ENCODE results near the gene DNAJC2.
"Not testable (repeated sequence)": the region's sequence is repeated elsewhere in the genome, so short reads cannot be mapped to it uniquely, and the experiment has no call there.

Gene DNAJC2

GRCh38 chr7:103338864-103339263, 5.7 kb downstream of the DNAJC2 start:
- DNase-seq, result no peak

- DNase-seq, result no peak
These were observed 7.8 kb downstream of the DNAJC2 start for GRCh38 chr7:103336761-103337160.

DNA sequence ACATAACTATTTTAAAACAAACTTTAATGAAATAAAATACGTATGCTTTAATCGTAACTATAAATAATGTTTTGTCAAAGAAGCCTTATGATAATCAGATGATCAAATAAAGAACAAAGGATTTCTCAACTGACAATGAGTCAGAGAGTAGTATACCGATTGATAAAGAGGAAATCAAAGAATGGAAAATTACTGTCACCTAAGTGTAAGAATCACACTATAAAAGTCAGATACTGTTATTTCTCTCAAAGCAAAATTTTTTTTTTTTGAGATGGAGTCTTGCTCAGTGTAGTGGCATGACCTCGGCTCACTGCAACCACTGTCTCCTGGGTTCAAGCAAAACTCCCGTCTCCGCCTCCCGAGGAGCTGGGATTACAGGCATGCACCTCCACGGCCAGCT, 18.8 kb downstream of the DNAJC2 start:
- DNase-seq, result no peak

- DNase-seq, result no peak
These were observed 27.6 kb downstream of the DNAJC2 start for GRCh38 chr7:103317009-103317408.

GRCh38 chr7:103316380-103316941, 28.1 kb downstream of the DNAJC2 start:
- no peak for DNase-seq

GRCh38 chr7:103314852-103315251, 29.7 kb downstream of the DNAJC2 start:
- no peak for DNase-seq

DNA sequence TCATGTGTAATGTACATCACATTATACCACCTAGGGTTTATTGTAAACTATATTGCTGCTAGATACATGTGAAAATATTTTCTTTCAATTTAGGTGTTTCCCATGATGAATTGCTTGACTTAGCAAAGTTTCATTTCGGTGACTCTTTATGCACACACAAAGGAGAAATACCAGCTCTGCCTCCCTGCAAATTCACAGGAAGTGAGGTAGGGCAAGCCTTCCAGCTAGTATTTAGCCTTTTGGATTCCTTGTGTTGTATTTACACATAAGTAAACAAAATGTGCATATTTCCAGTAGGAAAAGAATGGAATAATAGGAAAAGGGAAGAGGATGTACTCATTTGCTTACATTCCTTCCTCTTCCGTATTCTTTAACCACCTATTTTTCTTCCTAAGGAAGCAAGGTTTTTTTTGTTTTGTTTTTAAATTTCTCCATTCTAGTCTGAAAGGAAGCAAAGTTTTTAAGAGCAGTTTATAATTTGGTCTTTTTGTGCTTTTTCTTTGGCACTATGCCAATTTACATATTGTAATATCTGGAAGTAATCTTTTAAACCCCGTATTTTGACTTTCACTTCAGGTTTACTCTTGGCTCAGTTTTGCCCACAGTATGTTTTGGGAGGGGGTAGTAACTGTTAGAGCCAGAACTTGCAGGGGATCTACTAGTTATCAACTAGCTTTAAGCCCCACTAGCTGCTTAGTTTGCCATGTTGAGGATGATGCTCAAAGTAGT, 36.9 kb downstream of the DNAJC2 start:
- DNase-seq, result no peak

GRCh38 chr7:103301441-103301840, 43.1 kb downstream of the DNAJC2 start:
- DNase-seq, result no peak

DNA sequence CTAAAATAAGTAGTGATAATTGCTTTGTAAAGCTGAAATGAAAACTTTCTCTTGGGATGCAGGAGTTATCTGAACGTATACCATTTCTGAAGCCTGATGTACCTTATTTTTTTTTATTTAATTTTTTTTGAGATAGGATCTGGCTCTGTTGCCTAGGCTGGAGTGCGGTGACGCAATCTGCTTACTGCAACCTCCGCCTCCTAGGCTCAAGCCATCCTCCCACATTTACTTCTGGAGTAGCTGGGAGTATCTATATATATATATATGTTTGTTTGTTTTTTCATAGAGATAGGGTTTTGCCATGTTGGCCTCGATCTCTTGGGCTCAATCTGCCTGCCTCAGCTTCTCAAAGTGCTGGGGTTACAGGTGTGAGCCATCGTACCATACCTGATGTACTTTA, 44.9 kb downstream of the DNAJC2 start:
- DNase-seq, result no peak

GRCh38 chr7:103297837-103298179, 46.8 kb downstream of the DNAJC2 start:
- DNase-seq, result no peak

- peak; percentile 32 to 92 (median 86) for DNase-seq
These were observed 47.4 kb downstream of the DNAJC2 start, which contains the start of gene PMPCB for GRCh38 chr7:103296901-103297836. Gene PMPCB, plus strand, starts transcription at chr7:103297435. Its CDS starts 25 bp downstream, at chr7:103297460.

DNA sequence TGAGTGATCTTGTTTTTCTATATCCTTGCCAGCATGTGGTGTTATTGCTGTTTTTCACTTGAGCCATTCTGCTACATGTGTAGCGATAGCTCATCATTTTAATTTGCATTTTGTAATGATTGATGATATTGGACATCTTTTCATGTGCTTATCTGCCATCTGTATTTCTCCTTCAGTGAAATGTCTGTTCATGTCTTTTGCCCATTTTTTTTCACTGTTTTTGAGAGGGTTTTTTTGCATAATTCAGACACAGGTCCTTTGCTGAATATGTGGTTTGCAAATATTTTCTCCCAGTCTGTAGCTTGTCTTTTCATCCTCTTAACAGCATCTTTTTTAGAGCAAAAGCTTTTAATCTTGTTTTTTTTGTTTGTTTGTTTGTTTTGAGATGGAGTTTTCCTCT, 51.0 kb downstream of the DNAJC2 start:
- DNase-seq, result no peak

GRCh38 chr7:103292122-103292521, 52.4 kb downstream of the DNAJC2 start:
- DNase-seq, result no peak

DNA sequence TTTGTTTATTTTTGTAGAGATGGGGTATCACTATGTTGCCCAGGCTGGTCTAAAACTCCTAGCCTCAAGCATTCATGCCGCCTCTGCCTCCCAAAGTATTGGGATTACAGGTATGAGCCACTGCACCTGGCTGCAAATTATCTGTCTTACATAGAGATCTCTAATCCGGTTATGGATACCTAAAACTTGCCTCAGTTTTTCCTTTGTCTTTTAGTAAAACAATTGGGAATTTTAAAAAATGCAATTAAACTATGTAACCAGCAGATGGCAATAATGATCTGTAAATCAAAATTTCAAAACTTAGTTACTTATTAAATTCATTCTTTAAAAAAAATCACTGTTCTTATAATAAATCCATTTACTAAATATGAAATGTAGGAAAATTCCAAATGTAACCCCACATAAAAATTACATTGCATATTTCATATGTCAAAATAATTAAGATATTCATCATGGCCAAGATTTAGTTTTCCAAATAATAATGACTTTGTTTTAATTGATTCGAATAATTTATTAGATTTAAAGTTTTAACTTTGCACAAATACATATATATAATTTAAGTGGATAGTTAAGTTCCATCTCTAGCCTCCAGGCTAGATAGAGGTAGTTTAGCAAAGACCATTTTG, 61.7 kb downstream of the DNAJC2 start:
- DNase-seq, result not testable (repeated sequence)

- DNase-seq, result peak in 6 of 14 donors; percentile 2 to 70 (median 25)
These were observed 63.8 kb downstream of the DNAJC2 start for GRCh38 chr7:103280803-103281155.

GRCh38 chr7:103279963-103280802, 64.4 kb downstream of the DNAJC2 start:
- DNase-seq, result peak in 13 of 14 donors; percentile 11 to 90 (median 46)

DNA sequence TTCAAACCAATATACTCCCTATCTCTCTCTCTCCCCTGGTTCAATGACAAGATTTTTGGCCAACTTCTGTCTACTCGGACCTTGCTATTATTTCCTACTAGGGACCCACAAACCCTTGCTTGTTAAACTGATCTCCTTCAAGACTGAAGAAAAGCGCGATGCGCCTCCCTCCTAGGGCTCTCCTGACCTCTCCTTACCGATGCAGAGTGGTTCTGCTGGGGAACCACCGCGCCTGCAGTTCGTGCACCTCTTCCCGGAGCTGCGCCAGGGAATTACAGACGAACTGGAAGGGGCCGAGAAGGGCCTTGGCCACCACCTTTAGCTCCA, 65.0 kb downstream of the DNAJC2 start:
- peak in 2 of 14 donors; percentile 41 to 72 for DNase-seq

GRCh38 chr7:103278195-103278594, 66.4 kb downstream of the DNAJC2 start:
- DNase-seq, result not testable (repeated sequence)

DNA sequence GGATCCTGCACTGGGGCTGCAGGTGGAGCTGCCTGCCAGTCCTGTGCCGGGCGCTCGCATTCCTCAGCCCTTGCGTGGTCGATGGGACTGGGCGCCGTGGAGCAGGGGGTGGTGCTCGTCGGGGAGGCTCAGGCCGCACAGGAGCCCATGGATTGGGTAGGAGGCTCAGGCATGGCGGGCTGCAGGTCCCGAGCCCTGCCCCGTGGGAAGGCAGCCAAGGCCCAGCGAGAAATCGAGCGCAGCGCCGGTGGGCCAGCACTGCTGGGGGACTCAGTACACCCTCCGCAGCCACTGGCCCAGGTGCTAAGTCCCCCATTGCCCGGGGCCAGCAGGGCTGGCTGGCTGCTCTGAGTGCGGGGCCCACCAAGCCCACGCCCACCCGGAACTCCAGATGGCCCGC, 69.7 kb downstream of the DNAJC2 start:
- not testable (repeated sequence) for DNase-seq

DNA sequence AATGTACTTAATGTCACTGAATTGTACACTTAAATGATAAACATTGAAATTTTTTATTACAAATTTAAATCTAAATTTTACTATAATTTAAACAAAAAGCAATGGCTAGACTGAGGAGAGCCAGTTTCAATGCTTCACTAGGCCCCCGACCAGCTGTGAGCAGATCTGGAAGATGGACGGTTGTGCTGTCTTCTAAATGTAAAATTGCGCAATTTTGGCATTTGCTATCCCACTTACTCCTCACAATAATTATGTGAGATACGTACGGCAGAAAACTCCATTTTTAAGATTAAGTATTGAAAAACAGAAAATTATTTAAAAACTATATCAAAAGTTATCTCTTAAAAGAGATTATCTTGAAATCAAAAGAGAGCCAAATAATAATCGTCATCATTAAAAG, 71.2 kb downstream of the DNAJC2 start:
- DNase-seq, result not testable (repeated sequence)

DNA sequence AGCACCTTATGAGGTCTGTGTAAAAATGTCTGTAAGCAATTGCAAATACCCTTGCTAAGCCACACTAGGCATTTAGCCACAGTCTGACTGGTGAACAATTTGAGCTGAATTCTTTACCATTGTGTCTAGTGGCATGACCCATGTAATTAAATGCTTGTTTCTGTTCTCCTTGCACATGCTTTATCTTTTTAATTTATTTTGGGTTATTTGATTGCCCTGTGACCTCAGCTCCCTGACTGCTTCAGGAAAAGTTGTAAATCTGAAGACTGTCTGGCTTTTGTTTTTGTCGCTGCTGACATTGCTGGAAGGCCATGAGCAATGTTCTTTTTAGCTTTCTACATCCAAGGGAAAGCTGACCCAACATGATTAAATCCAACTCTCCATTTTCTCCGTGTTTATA, 78.3 kb downstream of the DNAJC2 start:
- DNase-seq, result not testable (repeated sequence)

GRCh38 chr7:103264054-103264453, 80.5 kb downstream of the DNAJC2 start:
- not testable (repeated sequence) for DNase-seq
